ENCODE measurements around the gene MASP2. TPM values are rescaled to one million over a fixed set of nuclear protein-coding genes. Genes with fewer than 3 reads are reported as not detected.

The MASP2 gene
- under 1 TPM in 1 of 2 donors, not detected in 1; under 0.01 TPM for total RNA-seq

DNA sequence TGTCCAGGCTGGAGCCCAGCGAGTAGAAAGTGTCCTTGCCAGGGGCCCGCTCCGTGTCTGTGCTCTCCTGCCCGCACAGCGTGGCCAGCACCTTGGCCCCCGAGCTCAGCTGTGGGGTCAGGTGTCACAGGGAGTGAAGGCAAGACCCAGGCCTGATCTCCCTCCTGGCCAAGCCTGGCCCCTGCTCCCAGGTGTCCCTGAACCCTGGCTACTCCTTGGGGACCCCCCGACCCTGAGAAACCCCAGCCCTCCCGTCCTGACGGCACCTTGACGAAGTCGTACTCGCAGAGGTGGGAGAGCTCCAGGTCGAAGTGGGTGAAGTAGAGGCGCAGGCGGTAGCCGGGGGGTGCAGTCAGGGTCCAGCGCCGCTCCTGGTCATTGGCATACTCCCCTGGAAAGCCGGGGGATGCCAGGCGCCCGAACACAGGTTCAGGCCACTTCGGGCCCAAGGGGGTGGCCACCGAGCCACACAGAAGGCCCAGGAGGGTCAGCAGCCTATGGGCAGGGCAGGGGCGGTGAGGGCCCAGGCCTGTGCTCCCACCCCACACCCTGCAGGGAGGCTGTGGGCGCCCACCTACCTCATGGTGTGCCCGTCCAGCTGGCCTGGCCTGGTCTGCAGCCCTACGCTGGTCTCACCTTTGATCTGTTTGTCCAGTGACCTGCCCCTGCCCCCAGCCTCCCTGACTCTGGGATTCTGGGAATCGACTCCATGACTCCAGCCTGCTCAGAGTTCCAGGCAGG, at the start of gene MASP2:
TSS of gene MASP2 (minus strand) at position 615 of the 741 bp plus-strand sequence. CDS start at position 583, 32 bp downstream.

DNA sequence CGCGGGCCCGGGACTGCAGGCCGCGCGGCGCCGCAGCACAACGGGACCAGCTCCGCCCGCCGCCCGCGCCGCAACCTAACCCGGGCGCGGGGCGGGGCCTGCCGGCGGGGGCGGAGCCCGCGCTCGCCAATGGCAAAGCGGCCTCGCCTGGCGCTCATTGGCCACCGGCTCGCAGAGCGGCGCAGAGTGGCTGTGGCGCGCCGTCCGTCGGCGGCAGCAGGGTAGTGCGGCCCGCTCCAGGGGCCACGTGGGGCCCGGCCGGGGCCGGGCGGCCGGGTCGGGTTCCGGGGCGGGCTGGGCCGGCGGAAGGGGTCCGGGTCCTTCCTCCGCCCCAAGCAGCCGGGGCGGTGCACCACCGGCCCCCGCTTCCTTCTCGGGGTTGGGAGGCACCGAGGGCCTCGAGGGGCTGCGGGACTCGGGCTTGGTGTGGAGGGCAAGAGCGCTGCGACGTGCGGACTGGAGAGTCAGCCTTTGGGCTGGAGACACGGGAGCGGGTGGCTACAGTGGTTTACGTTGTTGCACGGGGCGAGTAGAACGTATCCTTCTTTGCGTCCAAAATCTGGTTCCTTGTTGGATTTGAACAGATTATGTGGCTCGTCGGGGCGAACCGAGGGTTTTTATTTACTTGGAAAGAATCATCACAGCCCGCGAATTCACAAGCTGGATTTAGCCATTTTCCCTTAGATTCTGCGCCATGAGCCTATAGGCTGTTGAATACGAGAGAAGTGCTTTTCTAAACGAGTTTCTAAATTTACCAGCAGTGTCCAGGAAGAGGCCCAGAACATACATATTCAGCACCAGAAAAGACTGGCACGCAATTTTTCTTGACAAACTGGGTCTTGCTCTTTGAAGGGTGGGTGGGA, 13.2 kb upstream of the MASP2 start, which contains the start of gene SRM:
TSS of gene SRM (minus strand) at position 51 of the 863 bp plus-strand sequence. CDS start 75 bp downstream, outside the sequence.

DNA sequence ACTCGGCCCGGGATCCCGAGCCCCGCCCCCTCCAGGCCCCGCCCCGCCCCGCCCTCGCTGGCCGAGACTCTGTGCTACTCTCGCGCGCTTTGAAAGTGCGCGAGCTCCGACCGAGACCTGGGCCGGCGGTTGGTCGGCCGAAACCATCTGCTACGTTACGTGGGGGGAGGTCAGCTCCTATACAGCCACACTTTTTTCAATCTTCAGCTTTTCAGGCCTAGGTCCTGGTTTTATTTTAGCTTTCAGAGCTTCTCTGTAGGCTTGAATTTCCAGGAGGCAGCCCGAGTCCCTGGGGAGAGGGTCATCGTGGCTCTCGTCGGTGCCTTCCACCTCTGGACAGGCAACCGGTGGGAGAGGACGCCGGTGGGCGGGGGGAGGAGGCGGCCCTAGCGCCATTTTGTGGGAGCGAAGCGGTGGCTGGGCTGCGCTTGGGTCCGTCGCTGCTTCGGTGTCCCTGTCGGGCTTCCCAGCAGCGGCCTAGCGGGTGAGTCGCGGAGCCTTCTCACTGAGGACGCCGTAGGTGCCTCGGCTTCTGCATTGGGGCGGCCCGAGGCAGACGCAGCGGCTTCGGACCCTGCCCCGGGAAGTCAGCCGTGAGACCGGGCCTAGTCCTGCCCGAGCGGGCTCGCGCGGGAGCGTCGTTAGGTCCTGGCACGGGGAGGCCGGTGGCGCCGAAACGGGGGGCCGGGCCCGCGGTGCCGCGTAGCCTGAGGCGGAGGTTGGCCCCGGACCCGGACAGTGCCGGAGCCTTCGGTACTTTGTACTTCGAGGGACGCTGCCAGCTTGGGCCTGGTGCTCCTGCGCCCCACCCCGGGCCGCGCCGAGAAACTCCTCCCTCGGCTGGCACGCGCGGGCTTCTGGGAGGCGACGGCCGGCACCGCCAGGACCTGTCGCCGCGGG, 34.5 kb downstream of the MASP2 start, which contains the start of gene TARDBP:
TSS of gene TARDBP (plus strand) at position 395 of the 900 bp plus-strand sequence. CDS start 1,074 bp downstream, outside the sequence.

Other genes starting within 250 kb of the MASP2 start
- 100 to 1,000 TPM in 1 of 2 donors, 10 to 100 TPM in 1; 61.6 to 134 TPM for gene TARDBP, start 34.6 kb downstream of the MASP2 start, total RNA-seq
- gene SRM, start 12.8 kb upstream of the MASP2 start, total RNA-seq: 10 to 100 TPM; 32.0 to 53.9 TPM
- gene EXOSC10, start 52.6 kb upstream of the MASP2 start, total RNA-seq: 100 to 1,000 TPM in 1 of 2 donors, 10 to 100 TPM in 1; 90.2 to 109 TPM
- under 1 TPM in 1 of 2 donors, not detected in 1; 0.34 TPM for gene ANGPTL7, start 142.1 kb upstream of the MASP2 start, total RNA-seq
- 10 to 100 TPM; 47.0 to 48.9 TPM for gene MTOR, start 215.3 kb upstream of the MASP2 start, total RNA-seq
- 10 to 100 TPM; 14.0 to 14.5 TPM for gene UBIAD1, start 226.0 kb upstream of the MASP2 start, total RNA-seq